Lung (tissue), 12 donors: ENCODE results near the gene NDST3. TPM values are rescaled to one million over a fixed set of nuclear protein-coding genes. Genes with fewer than 3 reads are reported as not detected.

ENCODE experiments used
- ATAC-seq: fragments of 200-7000 bp; cut with Tn5 transposase; one replicate; pipeline ENCODE4 v1.9.1; 2020; ENCODE audit warnings: moderate number of reproducible peaks; ENCODE audit not compliant: insufficient read depth, low FRiP score
- DNase-seq, 3 donors: peaks; one replicate each; pipeline ENCODE4 v3.0.0-alpha.2; 2013 to 2017
- H3K27ac ChIP-seq, 2 donors: one replicate each; pipeline ENCODE4 v1.5.1; 2013; ENCODE audit warnings: mild to moderate bottlenecking in 2 of 2, moderate library complexity in 2 of 2, control low read depth in 1 of 2, inconsistent platforms in 1 of 2, low read depth in 1 of 2, low read length in 1 of 2
- H3K27me3 ChIP-seq, 3 donors: one replicate each; pipeline ENCODE4 v1.5.1; 2013; ENCODE audit warnings: low read length in 2 of 3; ENCODE audit not compliant: control insufficient read depth in 3 of 3, insufficient read depth in 3 of 3
- H3K36me3 ChIP-seq, 4 donors: one replicate each; pipeline ENCODE4 v1.5.1; 2013; ENCODE audit warnings: low read length in 4 of 4, mild to moderate bottlenecking in 1 of 4, moderate library complexity in 1 of 4; ENCODE audit not compliant: control insufficient read depth in 4 of 4, insufficient read depth in 4 of 4
- H3K4me1 ChIP-seq, 5 donors: one replicate each; pipeline ENCODE4 v1.5.1; 2013; ENCODE audit warnings: low read length in 5 of 5, mild to moderate bottlenecking in 2 of 5, moderate library complexity in 1 of 5; ENCODE audit not compliant: control insufficient read depth in 5 of 5, insufficient read depth in 5 of 5
- H3K4me3 ChIP-seq: one replicate; pipeline ENCODE4 v1.5.1; 2013; ENCODE audit warnings: mild to moderate bottlenecking, control low read depth, moderate library complexity
- H3K9ac ChIP-seq, 2 donors: one replicate each; pipeline ENCODE4 v1.5.1; 2013; ENCODE audit warnings: low read length in 2 of 2, control low read depth in 1 of 2; ENCODE audit not compliant: insufficient read depth in 1 of 2
- H3K9me3 ChIP-seq, 4 donors: one replicate each; pipeline ENCODE4 v1.5.1; 2013; ENCODE audit warnings: low read length in 3 of 4, mild to moderate bottlenecking in 1 of 4, moderate library complexity in 1 of 4; ENCODE audit not compliant: control insufficient read depth in 4 of 4, insufficient read depth in 3 of 4
- WGBS, 2 donors: extraction: QIAGEN DNeasy Blood & Tissue Kit; methylation state at CpG; one replicate each; pipeline ENCODE4 v1.1.7; 2013; 5-methylcytosine and 5-hydroxymethylcytosine counted together
- polyA plus RNA-seq, 2 donors: library from polyadenylated mRNA; stranded (reverse); fragments of 200-250 nt; gene quantifications; one replicate each; pipeline ENCODE4 v1.2.1, GENCODE V29; 2013
- total RNA-seq, 2 donors: library from RNA; depleted of rRNA in 1 of 2; stranded (reverse); fragments of >200 nt in 1 of 2; gene quantifications; one replicate each; pipeline ENCODE4 v1.2.1, GENCODE V29; 2014 to 2021
- TF ChIP-seq, protein P1 (sequence below): IDR thresholded peaks from 2 replicates; pipeline ENCODE4 v1.5.1; 2012; ENCODE audit warnings: mild to moderate bottlenecking; ENCODE audit errors: control extremely low read depth, extremely low read depth
- donor health status: control.
- donor health status: control.
- donor health status: Bipolar disorder and iron deficiency.
- donor health status: healthy.
- donor health status: DM: yes; HTN: yes; CAD: no.

NDST3 gene
- total and polyA plus RNA-seq, 4 donors: 0.02 to 0.74 (median 0.02) TPM; not detected in 1

DNA sequence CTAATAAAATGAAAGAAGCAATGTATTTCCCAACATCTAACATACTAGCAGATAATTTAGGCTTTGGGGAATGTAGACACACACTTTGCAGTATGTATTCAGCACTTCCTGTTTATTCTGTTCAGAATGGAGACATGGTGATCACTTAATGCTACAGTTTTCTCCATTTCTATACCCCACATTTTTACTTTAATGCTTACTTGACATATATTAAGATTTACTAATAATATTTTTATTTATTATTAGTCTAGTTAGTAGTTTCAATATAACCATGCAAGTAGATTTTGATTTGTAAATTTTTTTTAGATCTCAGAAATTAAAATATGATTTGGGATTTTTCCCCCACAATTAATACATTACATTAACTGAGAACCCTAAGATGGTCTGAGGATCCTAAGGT lies 220.1 kb downstream of the NDST3 start:
- Histone ChIP-seq H3K36me3 (no peaks in the 10 kb centered on the region), H3K4me1 (no peaks in the 10 kb centered on the region), H3K9ac (no peak overlapping the region), H3K27ac (no peak overlapping the region), H3K9me3 (no peaks in the 10 kb centered on the region), H3K4me3 (no peak overlapping the region), H3K27me3 (no peaks in the 10 kb centered on the region)
- DNase-seq (no peak), ATAC-seq (no peak)
- TF ChIP-seq, protein P1, sequence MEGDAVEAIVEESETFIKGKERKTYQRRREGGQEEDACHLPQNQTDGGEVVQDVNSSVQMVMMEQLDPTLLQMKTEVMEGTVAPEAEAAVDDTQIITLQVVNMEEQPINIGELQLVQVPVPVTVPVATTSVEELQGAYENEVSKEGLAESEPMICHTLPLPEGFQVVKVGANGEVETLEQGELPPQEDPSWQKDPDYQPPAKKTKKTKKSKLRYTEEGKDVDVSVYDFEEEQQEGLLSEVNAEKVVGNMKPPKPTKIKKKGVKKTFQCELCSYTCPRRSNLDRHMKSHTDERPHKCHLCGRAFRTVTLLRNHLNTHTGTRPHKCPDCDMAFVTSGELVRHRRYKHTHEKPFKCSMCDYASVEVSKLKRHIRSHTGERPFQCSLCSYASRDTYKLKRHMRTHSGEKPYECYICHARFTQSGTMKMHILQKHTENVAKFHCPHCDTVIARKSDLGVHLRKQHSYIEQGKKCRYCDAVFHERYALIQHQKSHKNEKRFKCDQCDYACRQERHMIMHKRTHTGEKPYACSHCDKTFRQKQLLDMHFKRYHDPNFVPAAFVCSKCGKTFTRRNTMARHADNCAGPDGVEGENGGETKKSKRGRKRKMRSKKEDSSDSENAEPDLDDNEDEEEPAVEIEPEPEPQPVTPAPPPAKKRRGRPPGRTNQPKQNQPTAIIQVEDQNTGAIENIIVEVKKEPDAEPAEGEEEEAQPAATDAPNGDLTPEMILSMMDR: no peak

DNA sequence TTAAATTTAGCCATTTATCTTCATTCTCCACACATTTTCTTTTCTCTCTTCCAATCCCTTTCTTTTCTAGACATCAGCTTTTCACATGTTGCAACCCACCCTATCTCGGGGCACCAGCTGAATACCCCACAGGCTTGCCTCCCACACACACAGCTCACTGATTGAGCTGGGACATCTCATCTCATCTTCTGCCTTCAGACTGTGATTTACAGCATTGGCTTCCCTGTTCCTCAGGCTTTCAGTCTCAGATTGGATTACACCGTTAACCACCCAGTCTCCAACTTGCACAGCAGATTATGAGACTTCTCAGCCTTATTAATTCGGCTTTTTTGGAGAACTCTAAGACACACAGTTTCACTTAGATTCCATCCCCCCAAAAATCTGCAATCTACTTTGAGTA lies 224.8 kb downstream of the NDST3 start:
- Histone ChIP-seq H3K4me3 (no peak overlapping the region), H3K36me3 (no peaks in the 10 kb centered on the region), H3K4me1 (no peaks in the 10 kb centered on the region), H3K9ac (no peak overlapping the region), H3K27me3 (no peaks in the 10 kb centered on the region), H3K27ac (no peak overlapping the region), H3K9me3 (no peaks in the 10 kb centered on the region)
- DNase-seq: no peak
- WGBS, 2 donors: 92 to 94% methylated on average over 3 of the region's 3 CpGs
- no peak for ATAC-seq
- TF ChIP-seq, protein P1: no peak

DNA sequence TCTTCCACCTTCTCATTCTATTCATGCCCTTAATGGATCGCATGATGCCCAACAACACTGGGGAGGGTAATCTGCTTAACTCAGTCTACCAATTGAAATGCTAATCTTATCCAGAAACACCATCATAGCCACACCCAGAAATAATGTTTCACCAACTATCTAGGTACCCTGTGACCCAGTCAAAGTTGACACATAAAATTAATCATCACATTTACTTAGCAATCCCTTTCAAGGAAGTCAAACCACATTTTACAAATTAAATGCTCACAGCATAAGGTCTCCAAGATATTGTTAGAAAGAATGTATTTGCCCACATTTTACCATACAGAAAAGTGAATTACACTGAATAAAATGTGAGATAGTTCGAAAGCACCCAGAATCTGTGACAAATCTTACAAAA lies 226.0 kb downstream of the NDST3 start:
- Histone ChIP-seq H3K27me3 (no peaks in the 10 kb centered on the region), H3K4me1 (peaks cover 0 to 2% (median 0%) of the 10 kb centered on the region in 5 donors), H3K9ac (no peak overlapping the region), H3K36me3 (no peaks in the 10 kb centered on the region), H3K4me3 (no peak overlapping the region), H3K27ac (no peak overlapping the region), H3K9me3 (no peaks in the 10 kb centered on the region)
- TF ChIP-seq, protein P1: no peak
- WGBS, 2 donors: 92 to 95% methylated on average over 2 of the region's 2 CpGs
- no peak for DNase-seq
- no peak for ATAC-seq

DNA sequence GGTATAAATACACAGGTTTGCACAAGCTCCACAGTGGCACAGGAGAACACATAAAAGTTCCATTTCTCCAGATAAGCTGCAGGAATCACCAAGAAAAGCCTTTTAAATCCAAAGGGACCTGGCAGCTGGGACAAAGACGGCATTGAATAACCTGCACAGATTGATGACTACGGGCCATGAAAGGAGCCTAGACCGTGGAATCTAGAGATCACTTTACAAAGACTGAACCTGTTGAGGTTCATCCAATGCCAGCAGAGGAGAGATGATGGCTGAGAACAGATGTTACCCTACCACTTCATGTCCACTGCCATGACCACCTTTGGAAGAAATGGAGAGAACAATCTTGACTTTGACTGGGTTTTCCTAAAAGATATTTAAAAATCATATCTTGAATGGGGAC lies 229.8 kb downstream of the NDST3 start:
- peaks cover 0 to 2% (median 0%) of the 10 kb centered on the region in 5 donors for H3K4me1 ChIP-seq
- H3K4me3 ChIP-seq: no peak overlapping the region
- DNase-seq: no peak
- 97 to 98% methylated on average over 3 of the region's 3 CpGs for WGBS, 2 donors
- H3K9me3 ChIP-seq: no peaks in the 10 kb centered on the region
- H3K9ac ChIP-seq: no peak overlapping the region
- TF ChIP-seq, protein P1: no peak
- no peaks in the 10 kb centered on the region for H3K27me3 ChIP-seq
- no peaks in the 10 kb centered on the region for H3K36me3 ChIP-seq
- no peak for ATAC-seq
- H3K27ac ChIP-seq: no peak overlapping the region
